GM18858 (cell line): ENCODE data around the gene NVL.
A peak's percentile ranks its signal among the peaks of the same experiment; 100 is the strongest.
"Not testable (repeated sequence)": the region's sequence is repeated elsewhere in the genome, so short reads cannot be mapped to it uniquely, and the experiment has no call there.

Source experiments
- ATAC-seq: cut with Tn5 transposase; IDR thresholded peaks from one replicate; pipeline ENCODE4 v1.9.1; 2021; ENCODE audit not compliant: unreplicated experiment

Gene NVL

GRCh38 chr1:224237119-224237881 is 92.7 kb downstream of the NVL start:
- no peak for ATAC-seq

GRCh38 chr1:224235813-224236493 is 94.0 kb downstream of the NVL start:
- no peak for ATAC-seq

GRCh38 chr1:224234017-224234416 is 96.0 kb downstream of the NVL start:
- ATAC-seq, result no peak

GRCh38 chr1:224226849-224227502 is 103.0 kb downstream of the NVL start:
- ATAC-seq, result no peak

- ATAC-seq, result no peak
Measured at GRCh38 chr1:224223819-224224714, 105.9 kb downstream of the NVL start.

- ATAC-seq, result no peak
Measured at GRCh38 chr1:224219612-224220059, 110.3 kb downstream of the NVL start.

- no peak for ATAC-seq
Measured at GRCh38 chr1:224219011-224219611, 110.9 kb downstream of the NVL start.

GRCh38 chr1:224217655-224218623 is 112.0 kb downstream of the NVL start:
- ATAC-seq, result no peak

- ATAC-seq, result no peak
Measured at GRCh38 chr1:224216382-224216781, 113.6 kb downstream of the NVL start.

- no peak for ATAC-seq
Measured at GRCh38 chr1:224213438-224214119, 116.4 kb downstream of the NVL start.

- ATAC-seq, result no peak
Measured at GRCh38 chr1:224212618-224213061, 117.3 kb downstream of the NVL start.

- ATAC-seq, result no peak
Measured at GRCh38 chr1:224211206-224211962, 118.6 kb downstream of the NVL start.

- not testable (repeated sequence) for ATAC-seq
Measured at GRCh38 chr1:224205931-224206538, 123.9 kb downstream of the NVL start.

- no peak for ATAC-seq
Measured at GRCh38 chr1:224205438-224205840, 124.5 kb downstream of the NVL start.

- peak; percentile 72 for ATAC-seq
Measured at GRCh38 chr1:224203243-224204016, 126.5 kb downstream of the NVL start.

- ATAC-seq, result no peak
Measured at GRCh38 chr1:224201853-224202252, 128.1 kb downstream of the NVL start.

- ATAC-seq, result no peak
Measured at GRCh38 chr1:224201383-224201782, 128.6 kb downstream of the NVL start.
